Chondrocyte (in vitro differentiated cells): Measurements from ENCODE around the gene PRDM15. TPM values are rescaled to one million over a fixed set of nuclear protein-coding genes. Genes with fewer than 3 reads are reported as not detected.

ENCODE experiments used
- DNase-seq: peaks from one replicate; pipeline ENCODE4 v3.0.0; 2021; ENCODE audit warnings: mixed read lengths, low spot score
- H3K27ac Mint-ChIP-seq: one replicate; pipeline ENCODE4 v1.8.0; 2021; ENCODE audit warnings: mild to moderate bottlenecking, moderate library complexity, mixed read lengths; ENCODE audit not compliant: unreplicated experiment
- H3K27me3 Mint-ChIP-seq: 2 replicates; pipeline ENCODE4 v1.8.0; 2021; ENCODE audit warnings: low read depth, mixed read lengths
- H3K36me3 Mint-ChIP-seq: 2 replicates; pipeline ENCODE4 v1.8.0; 2021; ENCODE audit warnings: low read depth, mixed read lengths
- H3K4me1 Mint-ChIP-seq: 2 replicates; pipeline ENCODE4 v1.8.0; 2021; ENCODE audit warnings: low read depth, mild to moderate bottlenecking, mixed read lengths
- H3K4me3 Mint-ChIP-seq: one replicate; pipeline ENCODE4 v1.8.0; 2021; ENCODE audit warnings: mild to moderate bottlenecking, moderate library complexity, mixed read lengths; ENCODE audit not compliant: unreplicated experiment
- H3K9me3 Mint-ChIP-seq: 2 replicates; pipeline ENCODE4 v1.8.0; 2021; ENCODE audit warnings: low read depth, mixed read lengths
- total RNA-seq: library from RNA; stranded (reverse); gene quantifications from 3 replicates; pipeline ENCODE4 v1.2.1, GENCODE V29; 2021
- TF ChIP-seq, protein P1 (sequence below): fragments of 200-600 bp; sonication (generic); IDR thresholded peaks from 2 replicates; pipeline ENCODE4 v1.5.0; 2021; ENCODE audit warnings: antibody characterized with exemption, mild to moderate bottlenecking, moderate library complexity

The PRDM15 gene
- total RNA-seq, 1 donor from 2014 or later, result 4.9 TPM

DNA sequence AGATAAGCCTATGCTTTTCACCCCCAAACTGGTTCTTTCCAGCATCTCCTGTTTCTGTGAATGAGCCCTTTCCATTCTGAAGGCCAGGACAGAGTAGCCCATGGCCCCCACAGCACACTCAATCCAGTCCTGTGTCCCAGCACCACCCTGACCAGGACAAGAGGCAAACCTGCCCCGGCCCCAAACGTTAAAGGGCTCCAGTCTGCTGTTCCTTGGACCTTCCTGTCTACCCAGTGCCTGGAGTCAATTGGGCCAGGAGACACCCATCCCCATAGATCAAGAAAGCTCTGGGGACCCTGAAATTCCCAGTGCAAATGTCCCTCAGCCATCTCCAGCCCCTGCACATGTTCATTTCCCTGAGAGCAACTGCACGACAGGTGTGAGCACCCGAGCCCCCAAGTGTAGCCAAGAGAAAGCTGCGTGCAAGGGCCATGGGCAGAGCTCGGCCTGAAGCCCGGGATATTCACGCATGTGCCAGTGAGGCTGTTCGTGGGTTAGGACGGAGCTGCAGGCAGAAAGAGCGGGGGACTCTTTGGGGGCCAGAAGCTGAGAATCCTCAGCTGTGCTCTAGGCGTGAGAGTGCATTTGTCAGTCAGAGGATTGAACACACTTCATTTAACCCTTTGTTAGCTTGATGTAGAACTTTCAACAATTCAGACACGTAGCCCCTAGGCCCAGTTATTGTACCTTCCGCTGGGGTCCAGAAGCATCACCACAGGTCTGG, 108.1 kb downstream of the PRDM15 start:
- H3K27me3 Mint-ChIP-seq, result peaks cover 2% of the 10 kb centered on the region
- DNase-seq, result no peak
- H3K4me3 Mint-ChIP-seq, result no peak overlapping the region
- peaks cover 35% of the 10 kb centered on the region for H3K4me1 Mint-ChIP-seq
- H3K9me3 Mint-ChIP-seq, result no peaks in the 10 kb centered on the region
- H3K36me3 Mint-ChIP-seq, result no peaks in the 10 kb centered on the region
- TF ChIP-seq, protein P1, sequence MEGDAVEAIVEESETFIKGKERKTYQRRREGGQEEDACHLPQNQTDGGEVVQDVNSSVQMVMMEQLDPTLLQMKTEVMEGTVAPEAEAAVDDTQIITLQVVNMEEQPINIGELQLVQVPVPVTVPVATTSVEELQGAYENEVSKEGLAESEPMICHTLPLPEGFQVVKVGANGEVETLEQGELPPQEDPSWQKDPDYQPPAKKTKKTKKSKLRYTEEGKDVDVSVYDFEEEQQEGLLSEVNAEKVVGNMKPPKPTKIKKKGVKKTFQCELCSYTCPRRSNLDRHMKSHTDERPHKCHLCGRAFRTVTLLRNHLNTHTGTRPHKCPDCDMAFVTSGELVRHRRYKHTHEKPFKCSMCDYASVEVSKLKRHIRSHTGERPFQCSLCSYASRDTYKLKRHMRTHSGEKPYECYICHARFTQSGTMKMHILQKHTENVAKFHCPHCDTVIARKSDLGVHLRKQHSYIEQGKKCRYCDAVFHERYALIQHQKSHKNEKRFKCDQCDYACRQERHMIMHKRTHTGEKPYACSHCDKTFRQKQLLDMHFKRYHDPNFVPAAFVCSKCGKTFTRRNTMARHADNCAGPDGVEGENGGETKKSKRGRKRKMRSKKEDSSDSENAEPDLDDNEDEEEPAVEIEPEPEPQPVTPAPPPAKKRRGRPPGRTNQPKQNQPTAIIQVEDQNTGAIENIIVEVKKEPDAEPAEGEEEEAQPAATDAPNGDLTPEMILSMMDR, result no peak
- no peak overlapping the region for H3K27ac Mint-ChIP-seq

DNA sequence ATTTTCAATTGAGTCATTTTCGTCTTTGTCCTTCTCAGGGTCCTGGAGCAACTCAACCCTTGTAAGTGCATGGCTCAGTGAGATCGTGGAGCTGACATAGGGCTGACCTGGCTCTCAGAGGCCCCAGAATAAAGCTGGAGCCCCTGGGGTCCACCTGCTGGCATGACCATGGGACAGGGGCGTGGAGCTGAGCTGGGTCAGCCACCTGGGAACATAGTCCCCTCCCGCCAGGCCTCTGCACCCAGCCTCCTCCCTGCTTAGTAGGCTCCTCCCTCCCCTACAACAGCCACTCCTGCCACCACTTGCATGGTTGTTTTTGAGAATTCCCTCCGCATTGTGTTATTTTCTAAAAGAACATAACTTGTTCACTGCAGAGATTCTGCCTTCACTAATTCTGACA, 109.2 kb downstream of the PRDM15 start:
- H3K4me3 Mint-ChIP-seq, result peak overlapping the region; percentile 3
- H3K27me3 Mint-ChIP-seq, result peaks cover 2% of the 10 kb centered on the region
- TF ChIP-seq, protein P1, result no peak
- no peak for DNase-seq
- no peaks in the 10 kb centered on the region for H3K9me3 Mint-ChIP-seq
- no peak overlapping the region for H3K27ac Mint-ChIP-seq
- peaks cover 45% of the 10 kb centered on the region for H3K4me1 Mint-ChIP-seq
- no peaks in the 10 kb centered on the region for H3K36me3 Mint-ChIP-seq

DNA sequence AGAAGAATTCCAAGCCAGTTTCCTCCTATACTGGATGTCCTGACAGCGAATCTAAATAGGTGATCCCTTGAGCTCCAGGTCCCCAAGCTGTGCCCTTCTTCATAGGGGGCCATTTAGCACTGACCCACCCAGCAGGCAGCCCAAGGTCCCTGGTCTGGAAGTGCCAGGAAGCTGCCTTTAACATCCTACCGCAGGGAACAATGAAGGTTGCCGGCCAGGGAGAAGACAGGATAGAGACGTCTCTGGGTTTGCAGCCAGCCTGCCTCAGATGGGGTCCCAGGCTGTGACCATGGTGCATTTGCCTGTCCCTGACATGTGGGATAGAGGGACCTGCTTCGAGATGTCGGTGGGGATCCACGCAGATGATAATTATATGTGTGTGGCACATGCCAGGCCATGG, 109.6 kb downstream of the PRDM15 start:
- Mint-ChIP-seq H3K27me3 (no peaks in the 10 kb centered on the region), H3K36me3 (no peaks in the 10 kb centered on the region), H3K9me3 (no peaks in the 10 kb centered on the region), H3K27ac (no peak overlapping the region), H3K4me1 (peaks cover 49% of the 10 kb centered on the region), H3K4me3 (peak overlapping the region; percentile 16)
- DNase-seq, result no peak
- TF ChIP-seq, protein P1, result no peak

DNA sequence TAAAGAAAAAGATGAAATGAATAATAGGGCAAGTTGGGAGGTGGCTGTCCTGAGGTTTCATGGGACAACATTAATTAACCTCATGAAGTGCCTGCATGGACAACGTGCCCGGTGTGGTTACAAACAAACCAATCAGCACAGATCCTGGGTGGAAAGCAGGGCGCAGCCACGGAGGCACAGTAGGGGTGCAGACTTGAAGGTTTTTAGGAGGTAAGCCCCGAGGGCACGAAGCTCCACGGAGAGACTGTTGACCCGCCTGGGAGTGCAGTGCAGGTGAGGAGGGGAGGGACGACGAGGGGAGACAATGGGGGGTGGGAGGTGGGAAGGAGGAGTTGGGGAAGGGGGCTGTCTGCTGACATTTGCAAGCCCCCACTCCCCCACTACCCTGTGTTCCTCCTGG, 110.0 kb downstream of the PRDM15 start:
- peaks cover 53% of the 10 kb centered on the region for H3K4me1 Mint-ChIP-seq
- no peaks in the 10 kb centered on the region for H3K36me3 Mint-ChIP-seq
- TF ChIP-seq, protein P1, result no peak
- no peaks in the 10 kb centered on the region for H3K27me3 Mint-ChIP-seq
- peak overlapping the region; percentile 93 for H3K27ac Mint-ChIP-seq
- DNase-seq, result no peak
- H3K4me3 Mint-ChIP-seq, result peak overlapping the region; percentile 80
- H3K9me3 Mint-ChIP-seq, result no peaks in the 10 kb centered on the region

DNA sequence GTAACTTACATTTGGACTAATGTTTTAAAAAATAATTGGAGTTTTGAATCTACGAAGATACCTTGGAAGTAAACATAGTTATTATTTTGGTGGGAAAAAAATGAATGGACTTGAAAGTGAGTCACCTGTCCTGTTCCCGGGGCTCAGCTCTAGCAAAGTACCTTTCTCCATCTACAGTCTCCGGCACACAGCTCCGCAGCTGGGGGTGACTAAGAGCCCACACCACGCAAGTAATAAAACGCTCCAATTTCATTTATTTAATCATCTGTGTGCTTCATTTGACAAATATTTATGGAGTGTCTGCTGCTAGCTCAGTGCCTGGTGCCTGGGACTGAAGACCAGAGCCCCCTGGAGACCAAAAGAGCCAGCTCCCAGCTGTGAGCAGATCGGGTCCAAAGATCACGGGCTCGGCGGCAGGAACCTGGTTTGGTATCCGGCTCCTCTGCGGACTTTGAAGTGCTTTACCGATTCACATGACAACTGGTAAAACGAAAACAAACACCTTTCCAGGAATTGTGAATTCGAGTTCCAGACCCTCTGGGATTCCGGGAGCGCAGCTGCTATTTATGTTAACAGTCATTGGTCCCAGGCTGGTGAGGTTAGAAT, 110.6 kb downstream of the PRDM15 start:
- DNase-seq, result no peak
- Mint-ChIP-seq H3K27ac (peak overlapping the region; percentile 93), H3K36me3 (no peaks in the 10 kb centered on the region), H3K4me1 (peaks cover 56% of the 10 kb centered on the region), H3K27me3 (no peaks in the 10 kb centered on the region), H3K9me3 (no peaks in the 10 kb centered on the region), H3K4me3 (peak overlapping the region; percentile 80)
- TF ChIP-seq, protein P1, result peak; percentile 79
